ENCODE data around the gene HAGHL.

GRCh38 chr16:736936-737481, 10.1 kb downstream of the HAGHL start:
- TF ChIP-seq CTCF (IDR thresholded peaks at IDR 0.05) (no peak), ZFX (IDR thresholded peaks at IDR 0.05; ENCODE audit: borderline replicate concordance) (no peak)

Data from 22Rv1 (cell line).